Duodenal mucosa (tissue), 2 donors: Measurements from ENCODE around the gene GDF3.
"Not testable (repeated sequence)": the region's sequence is repeated elsewhere in the genome, so short reads cannot be mapped to it uniquely, and the experiment has no call there.

Experiments
- H3K27ac ChIP-seq: one replicate; pipeline ENCODE4 v1.7.0; 2013; ENCODE audit warnings: low read depth, low read length
- H3K27me3 ChIP-seq, 2 donors: one replicate each; pipeline ENCODE4 v1.7.0; 2013; ENCODE audit warnings: low read length in 2 of 2, control low read depth in 1 of 2; ENCODE audit not compliant: insufficient read depth in 2 of 2, control insufficient read depth in 1 of 2
- H3K36me3 ChIP-seq, 2 donors: one replicate each; pipeline ENCODE4 v1.7.0; 2013; ENCODE audit warnings: low read length in 2 of 2, control low read depth in 1 of 2; ENCODE audit not compliant: insufficient read depth in 2 of 2, control insufficient read depth in 1 of 2
- H3K4me1 ChIP-seq, 2 donors: one replicate each; pipeline ENCODE4 v1.7.0; 2013; ENCODE audit warnings: low read length in 2 of 2, control low read depth in 1 of 2; ENCODE audit not compliant: insufficient read depth in 2 of 2, control insufficient read depth in 1 of 2
- H3K4me3 ChIP-seq, 2 donors: one replicate each; pipeline ENCODE4 v1.7.0; 2013; ENCODE audit warnings: low read length in 2 of 2, low read depth in 1 of 2
- H3K9ac ChIP-seq, 2 donors: one replicate each; pipeline ENCODE4 v1.7.0; 2013; ENCODE audit warnings: low read length in 2 of 2, low read depth in 1 of 2
- H3K9me3 ChIP-seq, 2 donors: one replicate each; pipeline ENCODE4 v1.7.0; 2013; ENCODE audit warnings: low read length in 2 of 2, control low read depth in 1 of 2; ENCODE audit not compliant: control insufficient read depth in 1 of 2

Gene GDF3

DNA sequence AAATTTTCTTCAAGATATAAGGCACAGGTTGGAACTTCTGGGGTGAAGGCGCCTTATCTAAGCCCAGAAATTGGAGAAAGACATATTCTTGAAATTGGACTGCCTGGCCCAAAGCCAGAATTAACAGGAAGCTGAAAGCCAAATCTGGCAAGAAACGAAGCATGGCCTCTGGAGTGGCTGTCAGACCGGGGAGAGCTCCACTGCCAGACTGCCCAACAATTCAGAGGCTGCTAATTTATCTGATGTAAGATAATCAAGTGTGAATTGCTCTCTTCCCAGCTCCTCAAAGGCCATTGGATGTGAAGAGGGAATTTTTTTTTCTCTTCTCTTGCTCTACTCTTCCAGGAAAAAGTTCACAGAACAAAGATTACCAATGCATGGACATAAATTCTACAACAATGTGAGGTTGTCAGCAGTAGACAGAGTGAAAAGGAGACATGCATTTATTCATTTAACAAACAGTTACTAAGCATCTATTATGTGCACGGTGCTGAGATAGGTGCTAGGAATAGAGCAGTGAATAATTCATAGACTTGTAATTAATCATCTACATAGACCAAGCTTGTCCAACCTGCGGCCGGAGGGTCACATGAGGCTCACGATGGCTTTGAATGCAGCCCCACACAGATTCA, at the start of gene GDF3:
GDF3 (minus strand) TSS at position 210 of the 632 bp plus-strand sequence; CDS start at position 163, 47 bp downstream.
- no peaks in the 10 kb centered on the region for H3K9me3 ChIP-seq
- peak within 1 kb of the TSS in 1 of 2 donors; percentile 16 for H3K4me3 ChIP-seq
- H3K9ac ChIP-seq, result no peak within 1 kb of the TSS
- H3K27ac ChIP-seq, result no peak within 1 kb of the TSS
- H3K27me3 ChIP-seq, result no peaks in the 10 kb centered on the region
- peaks cover 4 to 8% of the 10 kb centered on the region in 2 donors for H3K4me1 ChIP-seq
- no peaks in the 10 kb centered on the region for H3K36me3 ChIP-seq

DNA sequence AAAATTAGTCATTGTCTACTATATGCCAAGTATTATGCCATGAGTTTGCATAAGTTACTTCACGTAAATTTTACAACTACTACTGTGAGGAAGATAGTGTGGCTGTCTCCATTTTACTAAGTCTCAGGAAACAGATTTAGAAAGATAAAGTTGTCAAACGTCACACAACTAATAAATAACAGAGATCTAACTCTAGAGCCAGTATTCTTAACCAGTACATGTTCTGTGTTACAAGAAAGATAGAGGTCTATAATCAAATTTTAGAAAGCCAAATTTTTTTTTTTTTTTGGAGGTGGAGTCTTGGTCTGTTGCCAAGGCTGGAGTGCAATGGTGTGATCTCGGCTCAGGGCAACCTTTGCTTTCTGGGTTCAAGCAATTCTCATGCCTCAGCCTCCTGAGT, 37.4 kb upstream of the GDF3 start:
- H3K27ac ChIP-seq, result no peak overlapping the region
- no peaks in the 10 kb centered on the region for H3K9me3 ChIP-seq
- H3K4me1 ChIP-seq, result no peaks in the 10 kb centered on the region
- H3K9ac ChIP-seq, result no peak overlapping the region
- H3K4me3 ChIP-seq, result no peak overlapping the region
- H3K36me3 ChIP-seq, result no peaks in the 10 kb centered on the region
- H3K27me3 ChIP-seq, result no peaks in the 10 kb centered on the region

DNA sequence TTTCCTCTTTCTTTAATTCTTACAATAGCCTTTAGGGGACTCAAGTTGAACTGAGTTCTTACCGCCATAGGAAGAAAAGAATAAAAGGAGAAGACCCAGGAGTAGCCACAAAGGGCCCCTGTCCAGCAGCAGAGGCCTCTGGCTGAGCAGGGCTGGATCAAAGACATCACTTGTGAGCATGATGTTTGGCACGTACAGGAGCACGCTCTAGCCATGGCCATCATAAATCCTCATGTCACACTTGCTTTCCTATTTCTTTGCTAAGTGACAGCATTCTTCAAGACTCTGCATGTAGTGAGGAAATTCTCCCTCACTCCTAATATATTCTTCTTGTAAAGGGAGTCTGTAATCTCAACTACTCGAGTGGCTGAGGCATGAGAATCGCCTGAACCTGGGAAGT, 35.9 kb upstream of the GDF3 start:
- H3K4me1 ChIP-seq, result no peaks in the 10 kb centered on the region
- H3K9me3 ChIP-seq, result no peaks in the 10 kb centered on the region
- no peak overlapping the region for H3K9ac ChIP-seq
- no peak overlapping the region for H3K27ac ChIP-seq
- no peaks in the 10 kb centered on the region for H3K36me3 ChIP-seq
- H3K27me3 ChIP-seq, result no peaks in the 10 kb centered on the region
- H3K4me3 ChIP-seq, result no peak overlapping the region

DNA sequence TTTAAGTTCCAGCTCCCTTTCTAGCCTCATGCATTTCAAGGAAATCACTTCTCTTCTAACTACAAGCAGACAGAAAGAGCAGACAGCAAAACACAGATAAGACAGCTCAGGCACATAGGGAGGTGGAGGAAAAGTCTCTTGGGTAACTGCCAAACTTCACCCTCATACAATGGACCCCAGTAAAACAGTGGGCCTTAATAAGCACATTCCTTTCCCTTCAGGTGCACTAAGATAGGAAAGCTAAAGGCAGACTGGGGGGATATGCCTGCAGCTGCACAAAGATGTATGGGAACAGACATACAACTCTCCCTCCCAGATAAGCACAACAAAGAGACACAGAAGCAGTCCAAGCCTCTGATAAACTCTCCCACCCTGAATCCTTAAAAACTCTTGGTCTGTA, 35.4 kb upstream of the GDF3 start:
- not testable (repeated sequence) for H3K36me3 ChIP-seq, H3K9me3 ChIP-seq, H3K4me1 ChIP-seq, H3K4me3 ChIP-seq, H3K27me3 ChIP-seq, H3K9ac ChIP-seq, H3K27ac ChIP-seq

DNA sequence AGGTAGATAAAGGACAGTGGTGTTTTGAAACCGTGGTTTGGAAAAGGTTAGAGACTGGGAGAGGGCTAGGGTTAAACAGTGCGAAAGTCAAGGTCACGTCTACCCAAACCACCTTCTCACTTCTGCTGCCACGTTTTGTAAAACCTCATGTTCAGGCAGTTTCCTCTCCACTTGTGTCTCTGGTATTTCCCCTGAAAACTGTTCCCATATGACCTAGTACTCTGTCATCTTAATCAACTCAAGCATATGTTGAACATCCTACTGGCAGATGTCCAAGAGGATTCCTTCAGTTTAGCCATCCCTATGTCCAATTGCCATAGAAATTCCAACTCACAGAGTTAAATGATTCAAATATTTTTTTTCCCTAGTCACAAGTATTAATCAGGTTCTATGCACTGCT, 34.2 kb upstream of the GDF3 start:
- H3K9me3 ChIP-seq, result no peaks in the 10 kb centered on the region
- no peaks in the 10 kb centered on the region for H3K27me3 ChIP-seq
- H3K4me3 ChIP-seq, result no peak overlapping the region
- no peaks in the 10 kb centered on the region for H3K4me1 ChIP-seq
- no peak overlapping the region for H3K9ac ChIP-seq
- no peak overlapping the region for H3K27ac ChIP-seq
- no peaks in the 10 kb centered on the region for H3K36me3 ChIP-seq

DNA sequence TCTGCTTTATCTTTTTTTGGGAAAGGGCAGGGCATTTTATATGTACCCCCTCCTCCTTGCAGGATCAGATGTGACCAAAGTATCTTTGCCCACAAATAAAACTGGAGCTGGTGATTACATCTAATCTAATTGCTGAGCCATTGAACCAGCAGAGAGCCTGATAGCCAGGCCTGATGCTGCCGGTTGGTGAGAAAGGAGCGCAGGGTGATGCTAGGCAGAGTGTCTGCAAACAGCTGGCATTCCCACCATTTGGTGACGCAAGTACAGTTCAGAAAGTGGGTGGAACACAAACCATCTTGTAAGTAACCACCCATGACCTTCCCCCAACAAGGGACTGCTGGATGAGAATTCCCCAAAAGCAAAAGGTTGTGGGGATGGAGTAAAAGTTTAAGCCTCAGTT, 28.4 kb upstream of the GDF3 start:
- H3K36me3 ChIP-seq, result no peaks in the 10 kb centered on the region
- H3K27ac ChIP-seq, result no peak overlapping the region
- no peak overlapping the region for H3K9ac ChIP-seq
- no peaks in the 10 kb centered on the region for H3K27me3 ChIP-seq
- H3K4me1 ChIP-seq, result no peaks in the 10 kb centered on the region
- H3K4me3 ChIP-seq, result no peak overlapping the region
- H3K9me3 ChIP-seq, result no peaks in the 10 kb centered on the region

DNA sequence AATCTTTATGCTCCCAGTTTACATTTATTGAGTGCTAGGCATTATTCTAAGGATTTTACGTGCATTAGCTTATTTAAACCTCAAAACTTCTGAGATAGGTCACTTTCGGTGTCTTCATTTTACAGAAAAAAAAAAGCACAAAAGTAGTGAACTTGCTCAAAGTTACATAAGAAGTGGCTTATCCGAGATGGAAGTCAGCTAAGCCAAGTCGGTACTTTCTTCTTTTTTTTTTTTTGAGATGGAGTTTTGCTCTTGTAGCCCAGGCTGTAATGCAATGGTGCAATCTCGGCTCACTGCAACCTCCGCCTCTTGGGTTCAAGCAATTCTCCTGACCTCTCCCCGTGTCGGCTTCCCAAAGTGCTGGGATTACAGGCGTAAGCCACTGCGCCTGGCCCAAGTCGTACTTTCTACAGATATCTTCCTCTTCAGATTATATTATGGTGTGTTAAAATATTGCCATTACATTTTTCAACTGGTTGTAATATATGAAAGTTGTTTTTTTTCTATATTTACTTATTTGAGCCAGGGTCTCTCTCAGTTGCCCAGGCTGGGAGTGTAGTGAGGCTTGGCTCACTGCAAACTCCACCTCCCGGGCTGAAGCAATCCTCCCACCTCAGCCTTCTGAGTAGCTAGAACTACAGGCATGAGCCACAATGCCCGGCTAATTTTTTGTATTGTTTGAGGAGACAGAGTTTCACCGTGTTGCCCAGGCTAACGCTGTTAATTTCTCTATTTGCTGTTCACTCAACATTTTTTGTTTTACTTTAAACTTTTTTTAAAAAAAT, 24.6 kb upstream of the GDF3 start:
- no peaks in the 10 kb centered on the region for H3K9me3 ChIP-seq
- no peak overlapping the region for H3K27ac ChIP-seq
- H3K9ac ChIP-seq, result no peak overlapping the region
- H3K4me3 ChIP-seq, result no peak overlapping the region
- H3K27me3 ChIP-seq, result no peaks in the 10 kb centered on the region
- H3K4me1 ChIP-seq, result no peaks in the 10 kb centered on the region
- no peaks in the 10 kb centered on the region for H3K36me3 ChIP-seq

DNA sequence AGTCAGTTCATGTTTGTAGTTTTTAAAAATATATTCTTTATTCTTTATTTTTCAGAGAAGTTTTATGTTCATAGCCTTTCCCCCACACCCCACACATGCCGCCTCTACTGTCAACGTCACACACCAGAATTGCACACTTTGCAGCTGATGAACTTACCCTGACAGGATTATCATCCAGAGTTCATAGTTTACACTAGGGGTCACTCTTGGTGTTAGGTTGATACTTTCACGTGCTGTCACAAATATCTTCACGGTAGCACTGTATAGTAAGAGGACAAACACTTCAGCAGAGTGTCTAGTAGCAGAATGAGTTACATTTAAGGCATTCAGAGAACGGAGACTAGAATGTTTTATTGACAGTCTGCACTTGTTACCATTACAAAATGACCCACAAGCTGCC, 20.8 kb upstream of the GDF3 start:
- H3K9me3 ChIP-seq, result no peaks in the 10 kb centered on the region
- H3K9ac ChIP-seq, result no peak overlapping the region
- no peak overlapping the region for H3K27ac ChIP-seq
- no peak overlapping the region for H3K4me3 ChIP-seq
- H3K4me1 ChIP-seq, result no peaks in the 10 kb centered on the region
- H3K27me3 ChIP-seq, result no peaks in the 10 kb centered on the region
- no peaks in the 10 kb centered on the region for H3K36me3 ChIP-seq

DNA sequence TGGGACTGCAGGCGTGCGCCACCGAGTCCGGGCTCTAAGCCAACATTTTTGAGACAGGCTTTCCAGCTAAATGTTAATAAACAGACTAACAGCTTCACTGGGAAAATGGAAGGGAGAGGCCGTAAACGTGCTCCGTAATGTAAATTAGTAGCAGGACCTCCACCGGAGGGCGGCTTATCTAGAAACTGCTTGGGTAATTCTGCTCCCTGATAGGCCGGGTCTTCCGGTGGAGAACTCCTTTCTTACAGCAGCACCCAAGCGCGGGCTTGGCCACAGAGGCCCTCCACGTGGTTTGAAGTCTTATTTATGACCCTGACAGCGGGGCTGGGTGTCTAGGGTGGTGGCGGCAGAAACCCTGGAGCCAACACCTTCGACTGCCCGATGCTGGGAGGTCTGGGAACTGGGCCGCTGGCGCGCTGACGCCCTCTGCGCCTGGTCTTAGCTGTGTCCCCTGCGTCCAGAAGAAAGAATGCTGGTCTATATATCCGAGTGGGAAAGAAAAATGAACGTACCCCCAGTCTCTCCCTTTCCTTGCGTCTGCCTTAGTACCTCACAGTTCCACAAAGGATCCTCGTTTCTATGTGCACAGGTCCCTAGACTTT, 17.4 kb upstream of the GDF3 start:
- Histone ChIP-seq H3K27me3 (no peaks in the 10 kb centered on the region), H3K4me3 (no peak overlapping the region), H3K9me3 (no peaks in the 10 kb centered on the region), H3K9ac (no peak overlapping the region), H3K27ac (no peak overlapping the region), H3K4me1 (no peaks in the 10 kb centered on the region), H3K36me3 (no peaks in the 10 kb centered on the region)

DNA sequence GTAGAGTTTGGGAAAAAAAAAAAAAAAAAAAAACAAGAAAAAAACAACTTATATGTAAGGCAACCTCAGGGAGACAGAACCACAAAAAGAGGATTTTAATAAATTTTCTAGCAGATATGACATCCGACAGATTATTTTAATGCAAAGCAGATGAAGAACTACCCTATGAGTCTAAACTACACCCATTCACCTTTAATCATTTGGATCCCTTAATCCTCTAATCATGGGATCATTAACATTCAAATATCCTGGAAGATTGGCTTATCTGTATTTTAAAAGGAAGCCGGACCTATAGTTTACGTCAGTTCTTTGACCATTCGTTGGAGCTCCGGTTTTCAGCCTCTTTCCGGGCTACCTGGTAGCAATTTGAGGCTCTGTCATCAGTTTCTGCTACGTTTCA, 15.6 kb upstream of the GDF3 start, which contains the start of gene DPPA3:
DPPA3 (plus strand) TSS at position 301 of the 400 bp plus-strand sequence. CDS start 138 bp downstream, outside the sequence.
- Histone ChIP-seq H3K4me3 (no peak within 1 kb of the TSS), H3K27me3 (no peaks in the 10 kb centered on the region), H3K36me3 (no peaks in the 10 kb centered on the region), H3K9ac (no peak within 1 kb of the TSS), H3K4me1 (no peaks in the 10 kb centered on the region), H3K27ac (no peak within 1 kb of the TSS), H3K9me3 (no peaks in the 10 kb centered on the region)
